Measurements from ENCODE around the gene IL13RA1.
"Not testable (repeated sequence)": the region's sequence is repeated elsewhere in the genome, so short reads cannot be mapped to it uniquely, and the experiment has no call there.

The IL13RA1 gene

DNA sequence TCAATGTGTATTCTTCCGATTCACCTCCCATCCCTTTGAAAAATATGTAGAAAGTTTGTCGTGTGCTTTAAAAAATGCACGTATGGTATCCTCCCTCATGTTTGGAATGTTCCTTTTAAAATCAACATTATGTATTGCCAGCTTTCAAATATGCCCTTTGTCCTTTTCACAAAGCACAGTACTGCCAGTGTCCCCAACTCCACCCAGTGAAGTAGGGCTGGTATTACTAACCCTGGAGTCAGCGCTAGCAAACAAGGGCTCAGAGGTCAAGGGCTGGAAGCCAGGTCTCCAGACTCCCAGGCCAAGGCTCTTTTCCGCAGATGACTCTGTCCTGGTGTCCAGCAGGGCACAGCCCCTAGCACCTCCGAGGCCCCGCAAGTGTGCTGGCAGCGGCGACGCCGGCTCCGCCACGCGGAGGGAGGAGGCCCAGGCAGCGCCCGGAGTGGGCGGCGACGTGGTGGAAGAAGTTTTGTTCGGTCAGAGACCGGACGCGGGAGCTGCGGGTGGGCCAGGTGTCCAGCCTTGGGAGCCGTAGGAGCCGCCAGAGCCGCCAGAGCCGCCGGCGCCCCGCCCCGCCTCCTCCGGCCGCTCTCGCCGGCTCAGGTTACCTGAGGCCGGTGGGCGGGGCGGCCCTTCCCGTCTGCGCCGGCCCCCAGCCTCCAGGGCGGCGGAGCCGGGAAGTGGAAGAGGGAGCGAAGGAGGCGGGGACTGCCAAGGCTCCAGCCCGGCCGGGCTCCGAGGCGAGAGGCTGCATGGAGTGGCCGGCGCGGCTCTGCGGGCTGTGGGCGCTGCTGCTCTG, at the start of gene IL13RA1:
Gene IL13RA1, plus strand, starts transcription at position 720 of the 799 bp plus-strand sequence. Its CDS starts 33 bp downstream, at position 753.
- peak; percentile 12 for DNase-seq

GRCh38 chrX:118679290-118679689, 48.1 kb upstream of the IL13RA1 start:
- DNase-seq: no peak

DNA sequence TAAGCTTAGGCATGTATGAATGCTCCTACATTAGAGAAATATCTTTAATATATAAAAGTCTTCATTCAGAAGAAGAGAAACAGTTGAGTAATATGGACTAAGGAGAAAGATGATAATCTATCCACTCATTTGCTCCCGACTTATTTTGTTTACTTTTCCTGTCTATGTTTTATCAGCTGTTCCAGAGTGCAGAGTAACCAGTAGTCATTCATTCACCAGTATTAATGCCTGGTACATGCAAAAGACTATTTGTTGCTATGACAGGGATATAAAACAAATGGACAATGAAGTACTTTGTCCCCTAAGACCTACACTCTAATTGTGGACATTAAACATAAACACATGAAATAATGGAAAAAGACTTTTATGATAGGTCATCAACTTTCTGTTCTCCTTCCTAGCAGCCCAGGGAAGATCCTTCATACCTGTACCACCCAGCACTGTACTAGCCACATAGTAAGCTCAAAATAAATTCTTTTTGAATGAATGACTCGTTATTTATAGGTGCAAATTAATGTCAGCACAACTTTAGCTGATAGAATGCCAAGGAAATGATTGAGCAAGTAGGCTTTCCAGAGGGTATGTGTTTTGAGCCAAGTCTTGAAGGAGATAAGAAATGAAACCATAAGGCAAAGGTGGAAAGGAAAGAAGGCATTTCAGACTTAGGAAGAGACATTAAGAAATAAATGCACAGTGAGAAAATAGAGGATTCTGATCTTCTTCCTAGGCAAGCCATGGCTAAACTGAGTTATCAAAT, 45.0 kb upstream of the IL13RA1 start:
- DNase-seq: no peak

GRCh38 chrX:118685393-118685792, 42.0 kb upstream of the IL13RA1 start:
- DNase-seq: no peak

DNA sequence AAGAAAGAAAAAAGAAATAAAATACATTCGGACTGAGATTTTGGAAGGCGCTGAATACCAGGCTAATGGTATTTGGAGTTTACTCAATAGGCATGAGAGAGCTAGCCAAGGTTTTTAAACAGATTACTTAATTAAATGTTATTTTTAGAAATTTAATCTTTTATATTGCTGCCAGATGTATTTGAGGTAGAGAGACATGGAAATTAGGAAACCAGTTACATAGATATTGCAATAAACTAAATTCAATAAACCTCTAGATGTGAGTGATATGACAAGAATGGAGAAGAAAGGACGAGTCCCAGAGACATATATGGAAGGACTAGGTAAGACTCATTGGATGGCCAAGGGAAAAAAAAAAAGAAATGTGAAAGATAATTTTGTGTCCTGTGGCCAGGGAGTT, 38.5 kb upstream of the IL13RA1 start:
- no peak for DNase-seq

DNA sequence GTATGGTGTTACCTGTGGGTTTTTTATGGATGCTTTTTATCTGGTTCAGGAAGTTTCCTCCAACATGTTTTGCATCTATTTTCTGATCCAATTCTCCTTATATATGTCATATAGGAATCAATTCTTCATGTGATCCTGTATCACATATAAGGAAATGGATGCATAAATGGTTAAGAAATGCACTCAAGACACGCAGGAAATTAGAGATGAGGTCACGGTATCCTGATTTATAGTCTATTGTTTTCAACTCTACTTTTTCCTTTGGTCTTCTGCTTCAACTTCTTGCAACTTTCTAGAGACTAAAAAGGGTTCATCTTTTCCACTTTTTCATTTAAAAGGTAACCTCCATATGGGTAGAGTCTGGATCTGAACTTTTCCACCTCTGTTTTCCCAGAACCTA, 33.6 kb upstream of the IL13RA1 start:
- DNase-seq: no peak

GRCh38 chrX:118694638-118695037, 32.8 kb upstream of the IL13RA1 start:
- DNase-seq: no peak

DNA sequence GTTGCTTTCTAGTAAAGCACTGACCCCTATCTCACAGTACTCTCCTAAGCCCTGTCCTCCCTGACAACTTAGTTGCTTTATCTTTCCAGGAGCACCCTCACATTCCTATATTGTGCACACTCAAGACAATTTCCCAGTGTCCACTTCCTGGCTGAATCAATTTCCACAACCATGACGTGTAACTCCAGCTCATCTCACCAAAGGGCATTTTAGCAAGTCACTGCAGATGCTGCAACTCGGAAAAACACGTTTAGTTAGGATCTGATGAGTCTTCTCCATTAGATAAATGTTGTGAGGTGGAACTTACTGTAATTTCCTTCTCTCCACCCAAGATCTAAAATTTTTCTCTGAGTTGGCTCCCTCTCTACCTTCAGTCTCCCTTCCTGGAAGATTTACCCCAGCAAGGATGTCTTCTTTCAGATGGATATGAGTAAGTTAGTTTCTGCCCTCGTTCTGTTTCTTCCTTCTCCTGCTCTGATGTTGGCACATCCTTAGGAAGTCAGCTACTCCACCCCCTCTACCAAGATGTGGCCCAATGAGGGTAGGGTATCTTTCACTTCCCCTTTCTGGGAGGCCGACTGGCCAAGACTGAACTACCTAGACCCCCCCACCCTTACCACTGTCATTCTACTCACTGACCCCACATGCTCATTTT, 28.8 kb upstream of the IL13RA1 start:
- DNase-seq: no peak

GRCh38 chrX:118702741-118703140, 24.7 kb upstream of the IL13RA1 start:
- DNase-seq: no peak

- no peak for DNase-seq
Measured at GRCh38 chrX:118706681-118707080, 20.7 kb upstream of the IL13RA1 start.

DNA sequence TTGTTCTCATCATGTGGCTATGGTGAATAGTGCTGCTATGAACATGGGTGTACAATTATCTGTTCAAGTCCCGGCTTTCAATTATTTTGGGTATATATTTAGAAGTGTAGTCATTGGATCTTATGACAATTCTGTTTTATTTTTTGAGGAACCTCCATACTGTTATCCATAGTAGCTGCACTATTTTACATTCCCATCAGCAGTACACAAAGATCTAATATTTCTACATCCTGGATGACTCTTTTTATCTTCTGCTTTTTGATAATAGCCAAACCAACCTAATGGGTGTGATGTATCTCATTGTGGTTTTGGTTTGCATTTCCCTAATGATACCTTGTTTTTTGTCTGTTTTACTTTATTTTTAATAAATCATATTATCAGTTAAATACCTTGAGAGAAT, 12.9 kb upstream of the IL13RA1 start:
- DNase-seq: no peak

- DNase-seq: not testable (repeated sequence)
Measured at GRCh38 chrX:118715917-118716316, 11.5 kb upstream of the IL13RA1 start.

- not testable (repeated sequence) for DNase-seq
Measured at GRCh38 chrX:118716833-118717232, 10.6 kb upstream of the IL13RA1 start.

DNA sequence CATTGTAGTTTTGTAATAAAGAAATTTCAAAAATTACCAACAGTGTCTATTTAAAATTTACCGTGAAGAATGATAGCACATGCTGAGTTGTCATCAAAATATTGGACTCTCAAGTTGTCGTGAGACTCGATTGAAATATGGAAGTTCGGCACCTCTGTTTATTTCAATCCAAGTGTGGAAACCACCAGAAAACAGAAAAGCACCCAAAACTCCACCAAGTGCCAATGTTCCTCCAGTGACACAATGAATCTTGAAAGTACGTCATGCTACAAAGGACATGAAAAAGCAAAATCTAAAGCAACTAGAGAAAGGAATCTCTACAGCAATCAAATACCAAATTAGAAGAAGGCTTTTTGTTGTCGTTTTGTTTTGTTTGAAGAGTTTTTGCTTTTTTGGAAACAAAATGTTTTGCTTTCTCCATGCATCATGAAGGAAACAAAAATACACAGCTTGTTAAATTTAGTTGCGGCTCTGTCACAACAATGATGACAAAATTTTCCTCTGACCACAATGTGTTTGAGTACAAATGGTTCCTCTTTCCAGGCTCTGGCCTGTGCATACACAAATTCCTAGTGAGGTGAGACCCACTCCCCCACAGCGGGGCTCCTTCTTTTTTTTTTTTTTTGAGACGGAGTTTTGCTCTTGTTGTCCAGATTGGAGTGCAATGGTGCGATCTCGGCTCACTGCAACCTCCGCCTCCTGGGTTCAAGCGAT, 9.6 kb upstream of the IL13RA1 start:
- DNase-seq: no peak

- no peak for DNase-seq
Measured at GRCh38 chrX:118718737-118719136, 8.7 kb upstream of the IL13RA1 start.

DNA sequence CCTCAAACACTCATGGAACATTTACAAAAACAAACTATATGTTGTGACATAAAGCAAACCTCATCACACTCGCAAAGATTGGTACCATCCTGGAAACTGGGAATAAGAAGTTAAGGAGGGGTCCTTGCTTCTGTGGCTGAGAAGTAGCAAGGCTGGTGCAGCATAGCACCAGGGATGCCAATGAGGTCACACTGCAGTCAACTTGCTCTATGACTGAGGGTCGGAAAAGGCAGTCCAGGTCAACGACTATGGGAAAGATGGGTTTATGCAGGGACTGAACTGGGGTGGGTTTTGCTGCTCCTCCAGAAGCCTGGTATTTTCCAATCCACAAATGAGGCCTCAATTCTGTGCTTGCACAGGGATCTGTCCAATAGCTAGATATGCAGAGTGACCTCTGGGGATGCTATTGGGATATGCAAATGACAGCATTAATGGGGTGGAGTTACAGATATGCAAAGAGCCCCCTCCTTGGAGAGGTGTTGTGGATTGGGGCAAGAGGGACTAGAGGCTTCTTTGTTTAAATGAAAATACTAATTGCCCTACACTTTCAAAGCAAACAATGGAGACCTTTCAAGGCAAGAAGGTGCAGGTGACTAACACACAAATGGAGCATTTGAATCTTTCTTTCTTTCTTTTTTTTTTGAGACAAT, 7.2 kb upstream of the IL13RA1 start:
- DNase-seq: no peak

GRCh38 chrX:118723376-118723775, 4.0 kb upstream of the IL13RA1 start:
- DNase-seq: no peak

GRCh38 chrX:118724365-118724764, 3.0 kb upstream of the IL13RA1 start:
- no peak for DNase-seq

- no peak for DNase-seq
Measured at GRCh38 chrX:118724775-118725174, 2.6 kb upstream of the IL13RA1 start.

DNA sequence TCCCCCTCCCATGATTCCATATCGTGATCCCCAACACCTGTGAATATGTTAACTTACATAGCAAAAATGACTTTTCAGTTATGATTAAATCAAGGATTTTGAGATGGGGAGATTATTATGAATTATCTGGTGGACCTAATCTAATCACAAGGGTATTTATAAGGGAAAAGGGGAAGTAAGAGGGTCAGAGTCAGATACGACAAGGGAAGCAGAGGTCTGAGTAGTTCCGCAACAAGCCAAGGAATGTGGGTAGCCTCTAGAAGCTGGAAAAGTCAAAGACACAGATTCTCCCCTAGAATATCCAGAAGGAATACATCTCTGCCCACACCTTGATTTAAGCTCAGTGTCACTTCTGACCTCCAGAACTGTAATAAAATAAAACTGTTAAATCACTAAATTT, 1.0 kb upstream of the IL13RA1 start:
- DNase-seq: no peak

DNA sequence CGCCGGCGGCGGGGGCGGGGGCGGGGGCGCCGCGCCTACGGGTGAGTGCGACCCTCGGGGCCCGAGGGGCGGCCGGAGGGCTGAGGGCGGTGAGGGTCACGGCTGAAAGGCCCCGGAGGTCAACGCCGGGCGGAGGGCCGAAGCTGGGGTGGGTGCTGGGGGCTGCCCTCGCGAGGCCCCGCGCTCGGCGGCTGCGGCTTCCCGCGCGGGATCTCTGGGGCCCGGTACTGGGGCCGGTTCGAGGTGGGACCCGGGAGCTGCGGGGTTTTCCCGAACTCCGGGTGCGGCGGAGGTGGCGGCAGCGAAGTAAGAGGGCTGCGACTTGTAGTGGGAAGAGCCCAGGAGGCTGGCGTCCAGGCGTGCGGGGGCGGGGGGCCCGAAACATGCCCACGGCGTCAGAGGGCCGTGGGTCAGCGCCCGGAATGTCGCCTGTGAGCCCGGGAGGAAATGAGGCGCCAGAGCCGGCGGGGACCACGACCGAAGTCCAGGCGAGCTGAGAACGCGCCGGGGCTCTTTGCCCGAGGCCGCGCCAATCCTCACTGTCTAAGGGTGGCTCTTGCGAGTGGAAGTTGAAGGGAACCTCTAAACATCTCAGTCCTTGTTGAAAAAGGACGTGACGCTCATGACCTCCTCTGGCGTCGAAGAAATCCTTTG, 407 bp downstream of the IL13RA1 start:
- no peak for DNase-seq

DNA sequence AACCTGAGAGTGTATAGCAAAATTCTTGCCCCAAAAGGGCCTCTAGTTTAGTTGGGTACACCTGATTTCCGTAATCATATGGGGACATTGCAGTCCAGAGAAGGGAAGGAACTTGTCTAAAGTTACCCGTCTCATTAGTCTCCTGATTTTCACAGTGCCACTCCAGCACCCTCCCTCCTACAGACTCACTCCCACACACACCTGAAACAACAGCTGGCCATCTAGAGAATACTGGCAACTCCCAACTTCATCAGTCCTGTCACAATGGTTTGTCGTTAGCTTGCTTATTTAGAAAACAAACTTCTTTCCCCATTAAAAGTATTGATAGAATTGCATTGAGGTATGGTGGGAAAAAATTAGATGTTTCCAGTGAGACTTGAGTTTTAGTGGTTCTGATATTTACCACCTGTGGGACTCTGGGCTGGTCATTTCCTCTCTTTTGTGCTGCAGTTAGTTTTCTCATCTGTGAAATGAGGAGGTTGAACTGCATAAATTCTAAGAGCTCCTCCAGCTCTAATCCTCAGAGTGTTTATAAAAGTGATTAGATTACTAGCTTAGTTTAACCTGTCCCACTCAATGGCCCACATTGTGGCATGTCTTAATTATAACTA, 1.7 kb downstream of the IL13RA1 start:
- no peak for DNase-seq
